ENCODE measurements around the gene APBB1IP.

- TF ChIP-seq CTCF (conservative IDR thresholded peaks at IDR 0.05; ENCODE audit: low read length) (no peak), EZH2phosphoT487 (IDR thresholded peaks at IDR 0.05; ENCODE audit: borderline replicate concordance) (no peak)
Observed at GRCh38 chr10:26481914-26482550, 43.9 kb downstream of the APBB1IP start.

Measured in Loucy (cell line).